Measurements from ENCODE around the gene ATP1A2. TPM values are rescaled to one million over a fixed set of nuclear protein-coding genes. Genes with fewer than 3 reads are reported as not detected.

ATP1A2 gene
- total RNA-seq, 1 experiment from 2014 or later: 23.2 TPM

GRCh38 chr1:160139840-160140239 is 24.3 kb downstream of the ATP1A2 start:
- Mint-ChIP-seq H3K27ac (no peak overlapping the region), H3K36me3 (peaks cover 15% of the 10 kb centered on the region), H3K4me3 (no peak overlapping the region), H3K4me1 (peaks cover 4% of the 10 kb centered on the region), H3K9me3 (no peaks in the 10 kb centered on the region), H3K27me3 (ENCODE audit: low read depth) (no peaks in the 10 kb centered on the region)
- ChIA-PET CTCF (no interaction called here), POLR2A (no interaction called here)
- no peak for ATAC-seq
- no peak for DNase-seq (ENCODE audit: low spot score)
- TF ChIP-seq GRHL2 (CRISPR knock-in tag; IDR thresholded peaks at IDR 0.05; ENCODE audit: insufficient replicate concordance, severe bottlenecking): no peak
- TF ChIP-seq E2F5 (CRISPR knock-in tag; IDR thresholded peaks at IDR 0.05): no peak
- TF ChIP-seq NR3C1 (CRISPR knock-in tag; conservative IDR thresholded peaks at IDR 0.05; ENCODE audit: low read depth): no peak
- no peak for TF ChIP-seq PREB (CRISPR knock-in tag; IDR thresholded peaks at IDR 0.05; ENCODE audit: borderline replicate concordance)
- no peak for TF ChIP-seq CTCF (IDR thresholded peaks at IDR 0.05)
- TF ChIP-seq ZNF512 (CRISPR knock-in tag; IDR thresholded peaks at IDR 0.05; ENCODE audit: borderline replicate concordance): no peak
- TF ChIP-seq CREB1 (CRISPR knock-in tag; IDR thresholded peaks at IDR 0.05): no peak
- no peak for TF ChIP-seq USF1 (CRISPR knock-in tag; IDR thresholded peaks at IDR 0.05)
- TF ChIP-seq SMAD3 (CRISPR knock-in tag; IDR thresholded peaks at IDR 0.05; ENCODE audit: borderline replicate concordance): no peak
- no peak for TF ChIP-seq EMX1 (CRISPR knock-in tag; IDR thresholded peaks at IDR 0.05)
- no peak for TF ChIP-seq NFE2L1 (CRISPR knock-in tag; IDR thresholded peaks at IDR 0.05)
- TF ChIP-seq AR (CRISPR knock-in tag; IDR thresholded peaks at IDR 0.05): no peak
- TF ChIP-seq FOXP1 (CRISPR knock-in tag; IDR thresholded peaks at IDR 0.05; ENCODE audit: borderline replicate concordance): no peak
- no peak for TF ChIP-seq MLX (CRISPR knock-in tag; IDR thresholded peaks at IDR 0.05)
- TF ChIP-seq ZNF416 (CRISPR knock-in tag; IDR thresholded peaks at IDR 0.05): no peak

- H3K4me3 Mint-ChIP-seq: no peak overlapping the region
- no peak for ATAC-seq
- H3K9me3 Mint-ChIP-seq: no peaks in the 10 kb centered on the region
- no peak for DNase-seq (ENCODE audit: low spot score)
- H3K4me1 Mint-ChIP-seq: peaks cover 6% of the 10 kb centered on the region
- POLR2A ChIA-PET: no interaction called here
- no peaks in the 10 kb centered on the region for H3K27me3 Mint-ChIP-seq (ENCODE audit: low read depth)
- TF ChIP-seq MXD4 (CRISPR knock-in tag; IDR thresholded peaks at IDR 0.05; ENCODE audit: borderline replicate concordance) (no peak), FOXP4 (CRISPR knock-in tag; IDR thresholded peaks at IDR 0.05) (no peak)
- peaks cover 7% of the 10 kb centered on the region; the same call in 1 of the 2 replicates for H3K36me3 Mint-ChIP-seq
- CTCF ChIA-PET: no interaction called here
- 0 out of 2 replicates have a peak overlapping the region, but pooled peaks have one; percentile 32 for H3K27ac Mint-ChIP-seq
Measured at GRCh38 chr1:160143695-160144094, 28.1 kb downstream of the ATP1A2 start.

Data from WTC11 (cell line).